Activated gamma-delta T cell treated with Interleukin-2 at 50 U/mL for 16 hours (primary cell): ENCODE results near the gene ARV1.

ENCODE experiments used
- DNase-seq: peaks from one replicate; pipeline ENCODE4 v3.0.0-alpha.2; 2020

Gene ARV1

DNA sequence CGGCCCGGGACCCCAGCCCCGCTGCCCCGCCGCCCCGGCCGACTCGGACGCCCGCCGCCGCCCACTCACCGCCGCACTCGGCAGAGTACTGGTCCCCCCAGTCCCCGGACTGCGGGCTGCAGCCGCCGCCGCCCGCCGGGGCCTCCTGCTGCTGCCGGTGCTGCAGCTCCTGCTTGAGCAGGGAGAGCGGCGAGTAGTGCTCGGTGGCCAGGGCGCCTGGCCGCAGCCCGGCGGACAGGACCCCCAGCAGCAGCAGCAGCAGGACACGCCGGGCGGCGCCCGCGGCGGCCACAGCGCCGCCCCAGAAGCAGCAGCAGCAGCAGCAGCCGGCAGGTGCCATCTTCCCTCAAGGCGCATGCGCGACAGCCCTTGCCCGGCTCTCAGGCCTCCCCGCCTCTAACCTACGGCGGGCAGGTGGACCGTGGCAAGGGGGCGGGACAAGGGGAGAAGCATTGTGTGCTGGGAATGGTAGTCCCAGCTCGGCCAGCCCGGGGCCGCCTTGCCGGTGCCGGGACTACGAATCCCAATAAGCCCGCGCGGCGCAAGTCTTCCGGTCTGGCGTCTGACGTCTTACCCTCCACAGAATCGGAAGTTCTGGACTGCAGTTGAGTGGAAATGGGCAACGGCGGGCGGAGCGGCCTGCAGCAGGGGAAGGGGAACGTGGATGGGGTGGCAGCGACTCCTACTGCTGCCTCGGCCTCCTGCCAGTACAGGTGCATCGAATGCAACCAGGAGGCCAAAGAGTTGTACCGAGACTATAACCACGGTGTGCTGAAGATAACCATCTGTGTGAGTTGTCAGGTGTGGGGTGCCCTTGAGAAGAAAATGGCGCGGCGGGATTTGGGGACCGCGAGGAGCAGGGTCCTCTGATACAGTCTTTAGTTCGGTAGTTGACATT lies at the start of gene ARV1, which contains the start of gene TTC13:
TSS of gene ARV1 (plus strand) at position 604 of the 898 bp plus-strand sequence. CDS start at position 616, 12 bp downstream.
TSS of gene TTC13 (minus strand) at position 371 of the 898 bp plus-strand sequence. CDS start at position 340, 31 bp downstream.
- DNase-seq: peak; percentile 97

DNA sequence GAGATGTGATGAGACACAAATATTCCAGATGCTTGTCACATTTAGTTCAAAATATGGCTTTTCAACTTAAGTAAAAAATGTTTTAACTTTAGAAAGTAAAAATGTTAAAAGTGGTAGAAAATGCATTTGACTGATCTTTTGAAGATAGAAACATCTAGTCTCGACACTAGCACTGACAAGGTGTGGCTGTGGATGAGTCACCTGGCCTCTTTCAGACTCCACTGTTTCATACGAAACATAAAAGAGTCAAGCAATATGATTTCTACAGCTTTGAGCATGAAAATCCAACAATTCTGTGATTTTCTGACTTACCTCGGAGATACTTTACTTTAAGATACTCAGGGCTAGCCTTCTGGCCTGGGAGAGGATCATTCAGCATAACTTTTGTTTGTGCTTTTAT lies 47.9 kb upstream of the ARV1 start:
- no peak for DNase-seq

DNA sequence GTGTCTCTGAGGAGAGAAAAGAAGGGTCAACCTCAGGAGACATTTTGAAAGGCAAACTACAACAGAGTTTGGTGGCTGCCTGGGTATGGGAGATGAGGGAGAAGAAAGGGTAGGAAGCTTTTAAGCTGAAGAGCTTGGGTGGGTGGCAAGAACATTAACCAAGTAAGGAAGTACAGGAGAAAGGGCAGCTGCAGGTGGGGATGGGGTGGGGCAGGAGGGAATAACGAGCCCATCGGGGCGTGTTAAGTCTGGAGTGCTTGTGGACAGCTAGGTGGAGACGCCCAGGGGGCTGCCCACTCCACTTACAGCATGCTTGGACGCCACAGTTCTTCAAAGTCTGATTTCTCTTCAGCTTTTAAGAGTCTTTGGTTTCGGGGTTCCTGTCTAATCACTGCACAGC lies 43.0 kb upstream of the ARV1 start:
- DNase-seq: no peak

DNA sequence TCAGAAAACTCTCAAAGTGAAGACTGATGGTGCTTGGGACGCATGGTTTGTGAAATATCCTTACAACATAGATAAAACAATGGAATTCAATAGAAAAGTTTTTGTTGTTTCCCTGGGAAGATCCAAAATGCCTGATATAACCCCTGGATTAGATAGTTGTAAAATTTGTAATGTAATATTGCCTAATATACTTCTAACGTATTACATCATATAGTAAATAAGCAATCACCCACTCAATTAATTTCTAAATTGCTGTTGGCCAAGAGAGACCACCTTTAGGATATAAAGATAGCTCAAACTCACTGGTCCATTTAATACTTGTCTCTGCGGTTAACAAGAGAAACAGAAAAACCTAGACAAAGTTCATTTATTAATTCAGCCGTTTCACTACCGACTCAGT lies 42.4 kb upstream of the ARV1 start:
- no peak for DNase-seq

DNA sequence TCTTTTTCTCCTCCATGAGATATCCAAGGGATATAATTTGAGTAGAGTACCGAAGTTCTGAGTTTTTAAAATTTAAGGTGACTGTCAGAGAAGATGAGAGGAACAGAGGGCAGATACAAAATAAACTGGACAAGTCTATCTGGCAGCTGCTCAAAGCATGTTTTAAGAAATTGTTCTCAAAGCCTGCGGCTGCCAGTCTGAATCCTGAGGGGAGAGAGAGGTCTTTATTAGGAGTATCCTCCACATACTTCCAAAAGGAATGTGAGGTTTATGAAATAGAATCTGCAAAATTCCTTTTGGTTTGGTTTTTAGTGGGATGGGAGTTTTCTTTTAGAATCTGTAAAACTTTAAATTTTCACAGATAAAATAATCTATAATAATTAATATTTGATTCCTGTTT lies 41.5 kb upstream of the ARV1 start:
- no peak for DNase-seq

DNA sequence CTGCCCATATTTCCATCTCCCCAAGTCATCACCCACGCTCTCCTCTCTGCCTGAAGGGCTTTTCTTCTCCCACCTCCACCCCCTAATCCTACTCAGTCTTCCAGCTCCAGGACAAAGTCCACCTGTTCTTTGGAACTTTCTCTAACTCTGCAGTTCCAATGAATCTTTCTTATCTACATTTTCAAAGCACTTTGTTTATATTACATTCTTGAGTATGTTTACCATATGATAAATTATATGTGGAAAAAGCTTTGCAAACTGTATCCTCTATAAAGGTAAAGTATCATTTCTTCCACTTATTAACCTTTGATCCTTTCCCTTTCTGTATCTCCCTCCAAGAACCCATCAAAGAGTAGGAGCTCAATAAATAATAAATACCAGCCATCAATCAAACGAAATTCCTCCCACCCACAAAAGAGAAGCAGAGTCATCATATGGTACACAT lies 39.9 kb upstream of the ARV1 start:
- DNase-seq: no peak

DNA sequence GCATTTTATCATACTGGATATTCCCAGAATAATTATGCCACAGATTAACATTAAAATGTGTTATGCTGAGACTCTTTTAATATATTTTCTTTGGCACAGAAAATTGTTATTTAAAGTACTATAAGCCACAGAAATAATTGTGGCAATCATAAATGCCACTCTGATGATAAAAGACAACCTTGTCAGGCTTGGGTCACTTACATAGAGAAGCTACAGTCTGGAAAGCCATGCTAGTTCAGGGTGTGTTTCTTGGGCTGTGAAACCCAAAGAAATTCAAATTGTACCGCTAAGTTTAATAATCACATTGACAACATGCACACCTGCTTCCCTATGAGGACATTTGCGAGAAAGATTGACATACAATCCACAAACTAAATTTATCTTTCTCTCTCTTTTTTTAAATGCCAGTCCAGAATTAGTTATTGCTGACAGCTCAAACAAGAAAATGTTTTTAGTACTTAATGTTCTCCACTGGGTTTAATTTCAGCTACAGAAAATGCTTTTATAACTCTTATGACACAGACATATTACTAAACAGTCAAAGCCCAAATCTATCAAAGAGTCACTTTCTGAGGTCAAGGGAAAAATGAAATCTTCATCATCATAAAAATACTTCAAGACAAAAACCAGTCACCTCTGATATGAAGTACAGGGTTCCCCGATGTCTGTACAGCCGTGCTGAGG lies 38.9 kb upstream of the ARV1 start:
- no peak for DNase-seq

DNA sequence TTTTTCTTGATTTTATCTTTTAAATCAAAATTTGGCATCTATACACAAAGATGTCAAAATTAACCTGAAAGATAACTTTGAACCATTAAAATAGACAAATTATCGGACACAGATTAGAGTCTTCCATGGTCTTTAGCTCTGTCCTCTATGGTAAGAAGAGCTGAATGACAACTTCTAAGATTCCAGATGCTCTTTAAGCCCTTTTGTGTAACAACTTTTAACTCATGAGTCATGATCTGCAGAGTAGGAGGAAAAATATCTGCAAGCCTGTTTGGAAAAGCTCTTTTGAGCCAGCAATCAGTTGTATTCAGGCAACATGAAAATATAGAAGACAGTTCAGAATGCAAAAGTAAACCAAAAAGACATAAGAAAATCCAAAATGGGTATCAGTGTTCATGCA lies 38.0 kb upstream of the ARV1 start:
- DNase-seq: no peak

DNA sequence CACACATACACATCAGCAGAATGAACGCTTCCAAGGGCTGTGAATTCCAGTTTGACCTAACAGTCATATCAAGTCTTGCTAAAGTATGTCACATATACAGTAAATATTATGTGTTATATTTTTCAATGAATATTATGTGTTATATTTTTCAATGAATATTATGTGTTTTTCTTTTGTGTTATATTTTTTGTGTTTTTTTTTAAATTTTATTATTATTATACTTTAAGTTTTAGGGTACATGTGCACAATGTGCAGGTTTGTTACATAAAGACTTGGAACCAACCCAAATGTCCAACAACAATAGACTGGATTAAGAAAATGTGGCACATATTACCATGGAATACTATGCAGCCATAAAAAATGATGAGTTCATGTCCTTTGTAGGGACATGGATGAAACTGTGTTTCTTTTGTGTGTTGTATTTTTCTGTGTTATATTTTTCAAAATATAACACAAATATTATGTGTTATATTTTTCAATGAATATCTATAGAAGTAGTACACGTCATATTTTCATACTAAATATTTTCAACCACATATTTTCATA lies 35.8 kb upstream of the ARV1 start:
- no peak for DNase-seq

DNA sequence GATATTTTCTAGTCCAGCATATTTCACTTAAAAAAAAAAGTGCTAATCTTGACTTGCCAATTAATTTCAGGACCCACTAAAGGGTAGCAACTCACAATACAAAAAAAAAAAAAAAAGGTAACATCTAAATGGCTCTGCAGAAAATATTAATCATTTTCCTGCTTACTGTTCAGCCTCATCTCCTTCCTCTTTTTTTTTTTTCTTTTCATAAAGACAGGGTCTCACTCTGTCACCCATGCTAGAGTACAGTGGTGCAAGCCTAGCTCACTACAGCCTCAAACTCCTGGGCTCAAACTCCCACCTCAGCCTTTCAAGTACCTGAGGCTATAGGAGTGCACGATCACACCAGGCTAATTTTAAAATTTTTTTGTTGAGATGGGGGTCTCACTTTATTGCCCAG lies 30.6 kb upstream of the ARV1 start:
- no peak for DNase-seq

DNA sequence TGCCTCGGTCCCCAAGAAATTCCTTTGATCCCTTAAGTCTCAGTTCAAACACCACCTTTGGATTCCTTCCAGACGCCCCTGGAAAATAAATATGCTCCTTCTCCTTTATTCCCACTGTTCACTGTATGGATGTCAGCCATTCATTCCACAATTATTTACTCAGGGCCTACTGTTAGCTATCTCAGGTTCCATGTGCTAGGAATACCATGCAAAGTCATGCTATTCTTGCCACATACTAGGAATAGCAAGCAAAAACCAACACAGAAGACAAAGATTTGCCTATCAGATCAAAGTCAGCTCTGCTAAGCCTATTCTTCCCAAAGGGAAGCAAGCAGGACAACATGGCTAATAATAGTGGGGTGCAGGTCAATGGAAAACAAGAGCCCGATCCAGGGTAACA lies 30.0 kb upstream of the ARV1 start:
- no peak for DNase-seq

DNA sequence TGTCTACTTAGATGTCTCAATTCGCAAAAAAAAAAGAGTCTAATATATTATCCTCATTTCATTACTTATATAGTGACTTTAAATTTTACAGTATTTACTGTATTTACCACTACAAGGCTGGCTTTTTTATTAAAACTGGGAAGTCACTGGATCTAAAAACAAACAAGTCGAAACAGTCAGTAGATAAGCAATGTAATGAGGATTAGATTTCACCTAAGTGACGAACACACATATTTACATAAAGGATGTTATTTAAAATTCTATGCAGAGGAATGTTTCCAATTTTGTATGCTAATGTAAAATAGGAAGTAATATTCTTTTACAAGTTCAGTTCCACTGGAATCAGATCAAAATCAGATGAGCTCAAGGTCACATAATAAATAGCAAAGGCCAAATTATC lies 28.5 kb upstream of the ARV1 start:
- DNase-seq: no peak

DNA sequence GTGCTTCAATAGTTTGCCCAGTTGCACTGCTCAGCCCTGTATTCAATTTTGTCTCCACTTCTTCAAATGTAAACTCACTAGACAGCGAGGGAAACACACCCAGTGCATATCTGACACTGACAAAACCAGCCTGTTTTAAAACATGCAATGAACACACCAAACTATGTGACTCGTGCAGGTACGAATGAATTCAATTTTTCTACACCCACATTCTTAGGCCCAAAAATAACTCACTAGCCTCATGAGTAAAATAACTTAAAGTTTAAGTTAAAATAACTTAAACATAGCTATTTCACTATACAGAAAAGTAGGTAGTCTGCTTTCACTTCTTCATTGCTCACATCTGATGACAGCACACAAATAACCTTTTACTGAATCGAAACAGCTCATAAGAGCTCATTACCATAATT lies 21.3 kb upstream of the ARV1 start:
- no peak for DNase-seq

DNA sequence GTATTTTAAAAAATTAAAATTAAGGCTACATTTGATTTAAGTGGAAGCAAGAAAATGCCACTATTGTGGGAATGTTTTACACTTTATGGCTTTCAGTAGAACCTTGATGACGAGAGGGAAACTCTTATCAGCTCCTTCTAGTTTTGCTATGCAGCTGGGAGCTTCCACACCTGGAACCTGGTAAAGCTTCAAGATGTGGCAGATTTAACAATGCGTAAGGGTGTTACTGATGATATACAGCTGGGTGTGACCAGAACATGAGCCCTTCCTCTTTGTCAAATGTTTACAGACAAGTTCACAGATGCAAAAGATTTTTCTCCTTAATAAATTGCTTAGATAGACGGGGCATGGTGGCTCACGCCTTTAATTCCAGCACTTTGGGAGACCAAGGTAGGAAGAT lies 20.5 kb upstream of the ARV1 start:
- no peak for DNase-seq

DNA sequence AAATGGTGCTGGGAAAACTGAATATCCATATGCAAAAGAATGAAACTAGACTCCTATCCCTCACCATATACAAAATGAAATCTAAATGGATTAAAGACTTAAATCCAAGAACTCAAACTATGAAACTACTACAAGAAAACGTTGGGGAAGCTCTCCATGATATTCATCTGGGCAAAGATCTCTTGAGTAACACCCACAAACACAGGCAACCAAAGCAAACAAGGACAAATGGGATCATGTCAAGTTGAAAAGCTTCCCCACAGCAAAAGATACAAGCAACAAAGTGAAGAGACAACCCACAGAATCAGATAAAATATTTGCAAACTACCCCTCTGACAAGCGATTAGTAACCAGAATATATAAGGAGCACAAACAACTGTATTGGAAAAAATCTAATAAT lies 14.0 kb upstream of the ARV1 start:
- DNase-seq: no peak

DNA sequence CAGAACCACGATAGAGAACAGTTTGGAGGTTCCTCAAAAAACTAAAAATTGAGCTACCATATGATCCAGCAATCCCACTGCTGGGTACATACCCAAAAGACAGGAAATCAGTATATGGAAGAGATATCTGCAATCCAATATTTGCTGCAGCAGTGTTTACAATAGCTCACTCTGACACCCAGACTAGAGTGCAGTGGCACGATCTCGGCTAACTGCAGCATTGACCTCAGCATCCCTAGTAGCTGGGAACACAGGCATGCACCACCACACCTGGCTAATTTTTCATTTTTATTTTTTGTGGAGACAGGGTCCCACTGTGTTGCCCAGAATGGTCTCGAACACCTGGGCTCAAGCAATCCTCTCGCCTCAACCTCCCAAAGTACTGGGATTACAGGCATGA lies 13.4 kb upstream of the ARV1 start:
- DNase-seq: no peak

DNA sequence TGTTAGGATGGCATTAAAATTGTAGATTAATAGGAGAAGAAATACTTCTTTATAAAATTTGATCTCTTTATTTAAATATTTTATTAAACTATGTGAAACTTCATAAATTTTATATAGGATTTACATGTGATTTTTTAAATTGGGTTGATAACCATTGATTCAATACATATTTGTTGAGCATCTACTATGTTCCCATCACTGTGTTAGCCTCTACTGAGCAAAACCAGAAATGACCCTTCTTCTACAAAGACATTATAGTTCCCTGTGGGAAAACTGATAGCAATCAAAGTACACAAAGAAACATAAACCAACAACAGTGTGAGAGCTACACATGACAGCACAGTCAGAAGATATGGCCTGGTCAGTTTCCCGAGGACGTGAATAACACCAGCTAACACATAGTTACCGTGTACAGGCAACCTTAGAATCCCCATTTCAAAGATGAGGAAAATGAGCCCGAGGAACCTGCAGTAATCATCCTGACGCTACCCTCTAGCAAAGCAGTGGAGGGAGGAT lies 12.5 kb upstream of the ARV1 start:
- no peak for DNase-seq

DNA sequence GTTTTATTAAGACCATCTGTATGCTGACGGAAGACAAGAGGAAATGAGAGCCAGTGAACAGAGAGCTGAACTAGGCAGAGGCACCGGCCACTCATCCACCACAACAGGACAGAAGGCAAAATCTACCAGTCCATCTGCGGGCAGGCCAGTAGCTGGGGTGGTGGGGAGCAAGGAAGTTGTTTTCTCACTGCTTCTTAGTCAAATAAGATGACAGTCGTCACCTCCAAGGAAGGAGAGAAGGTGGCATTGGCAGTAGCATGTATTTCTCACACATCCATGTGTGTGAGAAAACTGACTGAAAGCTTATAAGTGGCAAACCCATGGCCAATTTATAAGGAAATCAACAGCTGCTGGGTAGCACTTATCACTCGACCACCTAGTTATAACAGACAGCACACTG lies 8.5 kb upstream of the ARV1 start:
- DNase-seq: no peak

DNA sequence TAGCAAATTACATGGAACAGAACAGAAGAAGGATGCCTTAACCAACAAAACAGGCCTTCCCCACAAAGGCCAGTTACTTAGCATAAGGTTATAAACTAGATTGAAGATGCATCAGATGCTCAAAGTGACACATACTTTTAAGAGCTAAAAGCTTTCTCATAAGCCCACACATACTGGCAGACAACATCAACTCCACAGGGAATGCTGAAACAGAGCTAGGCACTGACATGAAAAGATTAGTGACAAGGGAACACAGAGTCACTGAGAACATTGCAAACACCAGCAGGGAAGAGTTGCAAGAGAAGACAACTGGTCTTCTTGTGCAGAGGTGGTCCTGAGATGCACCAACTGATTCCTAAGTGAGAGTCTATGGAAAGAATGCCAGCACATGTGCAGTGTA lies 7.1 kb upstream of the ARV1 start:
- no peak for DNase-seq

DNA sequence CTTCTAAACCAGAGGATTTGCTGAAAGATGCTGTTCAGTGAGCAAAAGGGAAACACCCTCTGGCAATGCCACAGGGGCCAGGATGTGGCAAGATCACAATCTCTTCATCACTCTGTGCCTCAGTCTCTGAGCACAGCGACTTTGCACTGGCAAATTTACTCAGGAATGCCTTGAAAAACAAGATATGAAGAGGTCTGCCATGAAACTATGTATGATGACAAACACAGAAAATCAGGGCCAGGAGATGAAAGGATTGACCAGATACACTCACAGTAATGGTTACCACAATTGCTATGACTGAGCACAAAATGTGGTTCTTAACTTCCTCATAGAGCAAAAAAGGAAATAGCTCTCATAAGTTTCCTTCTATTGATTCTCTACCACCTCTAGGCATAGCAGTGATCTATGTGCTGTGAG lies 6.0 kb upstream of the ARV1 start:
- peak; percentile 50 for DNase-seq

DNA sequence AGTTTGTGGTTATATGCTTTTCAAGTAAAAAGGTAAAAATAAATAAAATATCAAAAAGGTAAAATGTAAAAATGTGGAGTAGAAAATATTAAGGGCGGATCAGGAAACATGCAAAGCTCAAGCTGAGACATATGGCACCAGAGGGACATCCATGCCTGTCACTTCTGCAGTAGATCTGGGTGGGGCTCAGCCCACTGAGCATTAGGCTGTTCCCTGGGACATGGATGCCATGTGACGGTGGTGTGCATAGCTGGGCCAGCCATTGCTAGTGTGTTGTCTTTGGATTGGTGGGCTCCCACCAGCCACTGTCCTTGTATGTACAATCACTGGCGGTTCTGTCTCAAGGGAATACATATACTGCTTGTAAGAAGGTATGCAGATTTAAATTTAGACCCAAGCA lies 3.3 kb upstream of the ARV1 start:
- no peak for DNase-seq

DNA sequence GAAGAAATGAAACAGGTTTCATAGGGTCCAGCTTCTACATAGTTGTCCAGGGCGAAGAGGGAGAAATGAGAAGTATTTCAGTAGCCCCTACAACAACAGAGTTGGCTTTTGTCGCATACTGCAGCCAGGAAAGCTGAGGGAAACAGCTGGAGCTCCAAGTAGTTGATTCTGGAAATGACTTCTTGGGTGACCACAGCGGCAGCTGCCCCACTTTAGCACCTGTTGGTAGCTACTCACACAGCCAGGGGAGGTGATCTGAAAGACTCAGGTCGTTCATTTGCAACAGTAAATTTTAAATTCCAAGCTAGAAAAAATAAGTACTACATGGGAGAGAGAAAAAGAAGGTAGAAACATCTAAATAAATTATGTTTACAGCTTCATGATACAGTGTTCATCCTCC lies 2.5 kb upstream of the ARV1 start:
- no peak for DNase-seq

DNA sequence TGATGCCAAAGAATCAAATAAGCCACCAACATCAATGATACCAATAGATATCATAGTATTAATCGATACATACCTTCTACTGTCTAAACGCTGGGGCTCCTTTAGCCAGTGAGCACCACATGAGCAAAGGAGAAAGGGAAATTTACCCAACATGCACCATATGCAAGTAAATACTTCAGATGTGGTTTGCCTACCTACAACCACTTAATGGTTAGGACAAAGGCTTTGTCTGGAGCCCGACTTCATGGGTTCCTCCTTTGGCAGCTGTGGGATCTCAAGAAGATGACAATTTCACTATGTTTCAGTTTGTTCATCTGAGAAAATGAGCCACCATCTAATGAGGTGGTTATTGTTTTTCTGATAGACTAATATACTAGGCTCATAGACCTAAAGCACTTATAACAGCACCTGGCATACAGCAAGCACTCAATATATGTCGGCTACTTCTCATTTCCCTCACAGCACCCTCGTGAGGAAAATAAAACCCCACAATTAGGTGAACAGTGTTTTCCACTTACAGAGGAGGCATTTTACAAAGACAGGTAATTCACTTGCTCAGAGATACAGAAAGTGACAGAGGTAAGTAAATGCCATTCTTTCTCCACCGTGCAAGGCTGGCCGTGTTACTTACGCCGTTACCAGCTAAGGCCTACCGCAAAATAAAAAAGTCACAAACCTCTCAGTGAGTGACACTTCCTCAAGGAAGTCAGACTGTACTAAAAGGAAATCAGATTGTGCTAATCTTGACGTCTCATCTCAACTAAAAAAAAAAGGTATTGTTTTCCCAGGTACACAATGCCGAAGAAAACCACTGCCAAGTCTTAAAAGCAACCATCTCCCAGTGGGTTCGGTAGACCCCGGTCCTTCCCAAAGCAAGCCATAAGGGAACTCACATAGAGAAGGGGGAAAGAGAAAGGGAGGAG lies 1.8 kb upstream of the ARV1 start:
- peak; percentile 36 for DNase-seq
